Mesendoderm (in vitro differentiated cells): ENCODE results near the gene LGALS7.
"Not testable (repeated sequence)": the region's sequence is repeated elsewhere in the genome, so short reads cannot be mapped to it uniquely, and the experiment has no call there.

Source experiments
- DNase-seq: peaks from one replicate; pipeline ENCODE4 v3.0.0; 2013
- H2AK5ac ChIP-seq: 2 replicates; pipeline ENCODE4 v1.6.1; 2013; ENCODE audit warnings: low read length, inconsistent platforms
- H2BK120ac ChIP-seq: 2 replicates; pipeline ENCODE4 v1.6.1; 2013; ENCODE audit warnings: low read depth, mild to moderate bottlenecking, low read length, moderate library complexity, mixed read lengths
- H2BK15ac ChIP-seq: replicated peaks from 2 replicates; pipeline ENCODE4 v1.6.1; 2013; ENCODE audit warnings: low read depth, mild to moderate bottlenecking, moderate library complexity
- H2BK5ac ChIP-seq: 2 replicates; pipeline ENCODE4 v1.6.1; 2013; ENCODE audit warnings: low read length, inconsistent platforms
- H3K18ac ChIP-seq: 2 replicates; pipeline ENCODE4 v1.6.1; 2013; ENCODE audit warnings: mild to moderate bottlenecking, low read length, mixed read lengths
- H3K23ac ChIP-seq: one replicate; pipeline ENCODE4 v1.6.1; 2013; ENCODE audit warnings: low read length
- H3K27ac ChIP-seq: 2 replicates; pipeline ENCODE4 v1.5.1; 2013; ENCODE audit warnings: low read depth, mild to moderate bottlenecking, inconsistent platforms, low read length, moderate library complexity
- H3K27me3 ChIP-seq: 2 replicates; pipeline ENCODE4 v1.6.1; 2013; ENCODE audit warnings: low read length, control low read depth, mild to moderate bottlenecking, inconsistent platforms; ENCODE audit not compliant: insufficient read depth, poor library complexity
- H3K36me3 ChIP-seq: 2 replicates; pipeline ENCODE4 v1.6.1; 2013; ENCODE audit warnings: low read length, inconsistent platforms; ENCODE audit not compliant: control insufficient read depth, insufficient read depth
- H3K4ac ChIP-seq: one replicate; pipeline ENCODE4 v1.6.1; 2013; ENCODE audit warnings: low read depth, mild to moderate bottlenecking, low read length, moderate library complexity
- H3K4me1 ChIP-seq: 2 replicates; pipeline ENCODE4 v1.6.1; 2013; ENCODE audit warnings: low read depth, low read length, inconsistent platforms; ENCODE audit not compliant: control insufficient read depth
- H3K4me2 ChIP-seq: 2 replicates; pipeline ENCODE4 v1.6.1; 2013; ENCODE audit warnings: low read length
- H3K4me3 ChIP-seq: 2 replicates; pipeline ENCODE4 v1.5.1; 2013; ENCODE audit warnings: mild to moderate bottlenecking, low read length
- H3K56ac ChIP-seq: one replicate; pipeline ENCODE4 v1.6.1; 2013; ENCODE audit warnings: low read length
- H3K79me1 ChIP-seq: 2 replicates; pipeline ENCODE4 v1.6.1; 2013; ENCODE audit warnings: low read length, inconsistent platforms
- H3K79me2 ChIP-seq: 2 replicates; pipeline ENCODE4 v1.6.1; 2013; ENCODE audit warnings: mild to moderate bottlenecking, low read length; ENCODE audit not compliant: control insufficient read depth, insufficient read depth
- H3K9ac ChIP-seq: 2 replicates; pipeline ENCODE4 v1.6.1; 2013; ENCODE audit warnings: low read length, inconsistent platforms
- H4K5ac ChIP-seq: one replicate; pipeline ENCODE4 v1.6.1; 2013; ENCODE audit warnings: low read length
- H4K8ac ChIP-seq: one replicate; pipeline ENCODE4 v1.6.1; 2013; ENCODE audit warnings: low read depth, mild to moderate bottlenecking, control low read depth, low read length, moderate library complexity
- WGBS: extraction: QIAGEN DNeasy Blood & Tissue Kit; methylation state at CpG from one replicate; pipeline ENCODE4 v1.1.7; 2013; ENCODE audit warnings: low lambda C conversion rate, missing lambda C conversion rate; ENCODE audit not compliant: insufficient coverage; ENCODE audit errors: extremely low coverage; 5-methylcytosine and 5-hydroxymethylcytosine counted together

LGALS7 gene

DNA sequence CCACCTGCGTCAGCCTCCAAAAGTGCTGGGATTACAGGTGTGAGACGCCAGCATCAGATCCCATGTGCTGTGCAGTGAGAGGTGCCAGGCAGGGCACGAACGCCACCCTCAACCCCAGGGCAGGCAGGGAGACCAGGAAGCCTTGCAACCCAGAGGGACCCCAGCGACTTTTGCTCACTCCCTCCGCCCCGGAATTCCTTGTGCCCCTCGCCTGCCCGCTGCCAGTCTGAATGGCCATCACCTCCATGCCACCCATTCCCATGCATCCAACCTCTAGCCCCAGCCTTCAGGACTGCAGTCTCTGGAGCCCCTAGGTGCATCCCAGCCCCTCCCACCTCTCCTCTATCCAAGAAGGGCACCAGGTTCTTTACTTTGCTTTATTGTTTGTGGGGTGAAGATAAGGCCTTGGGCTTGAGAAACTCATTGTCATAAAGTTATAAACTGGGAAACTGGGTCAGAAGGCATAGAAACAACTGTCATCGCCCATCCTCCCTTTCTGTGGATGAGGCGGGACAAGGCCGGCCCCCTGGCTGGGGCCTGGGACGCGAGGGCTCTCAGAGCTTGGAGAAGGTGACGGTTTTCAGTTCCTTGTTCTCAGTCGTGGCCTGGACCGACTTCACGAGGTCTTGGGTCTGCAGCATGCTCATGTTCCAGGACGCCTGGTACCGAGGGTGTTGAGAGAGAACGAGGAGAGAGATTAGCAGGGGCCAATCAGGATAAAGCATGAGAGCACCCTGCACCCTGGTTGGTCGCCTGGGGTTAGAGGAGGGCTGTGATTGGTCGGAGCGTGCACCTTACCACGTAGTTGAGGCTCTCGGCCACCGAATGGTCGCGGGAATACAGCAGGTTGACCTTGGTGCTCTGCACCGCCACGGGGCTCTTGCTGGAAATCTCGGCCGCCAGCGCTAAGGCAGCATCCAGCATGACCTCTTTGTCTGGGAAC, 42.0 kb upstream of the LGALS7 start:
- Histone ChIP-seq H3K27me3 (no peaks in the 10 kb centered on the region), H3K36me3 (no peaks in the 10 kb centered on the region), H4K5ac (no peak overlapping the region), H3K4me1 (no peaks in the 10 kb centered on the region), H3K4ac (no peak overlapping the region), H3K27ac (no peak overlapping the region), H3K9ac (no peak overlapping the region), H3K79me1 (no peaks in the 10 kb centered on the region), H3K18ac (no peak overlapping the region), H3K4me3 (no peak overlapping the region), H2AK5ac (no peak overlapping the region), H3K79me2 (no peaks in the 10 kb centered on the region), H4K8ac (no peak overlapping the region), H2BK5ac (no peak overlapping the region), H3K56ac (no peak overlapping the region), H3K4me2 (no peak overlapping the region), H2BK120ac (no peak overlapping the region), H3K23ac (no peak overlapping the region), H2BK15ac (no peak overlapping the region)
- no peak for DNase-seq
- WGBS: no CpG with 5 or more reads among the region's 34 CpGs

DNA sequence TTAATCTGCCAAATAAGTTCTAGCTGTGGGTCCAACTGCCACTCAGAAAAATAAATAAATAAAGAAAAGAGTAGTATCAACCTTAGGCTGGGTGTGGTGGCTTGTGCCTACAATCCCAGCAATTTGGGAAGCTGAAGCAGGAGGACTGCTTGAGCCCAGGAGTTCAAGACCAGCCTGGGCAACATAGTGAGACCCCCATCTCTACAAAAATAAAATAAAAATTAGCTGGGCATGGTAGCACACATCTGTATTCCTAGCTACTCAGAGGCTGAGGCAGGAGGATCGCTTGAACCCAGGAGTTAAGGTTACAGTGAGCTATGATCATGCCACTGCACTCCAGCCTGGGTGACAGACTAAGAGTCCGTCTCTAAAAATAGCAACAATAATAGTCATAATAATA, 40.6 kb upstream of the LGALS7 start:
- H3K56ac ChIP-seq, H2BK15ac ChIP-seq, H2BK5ac ChIP-seq, H4K8ac ChIP-seq, H3K79me1 ChIP-seq, DNase-seq, H3K4ac ChIP-seq, H2AK5ac ChIP-seq, H3K23ac ChIP-seq, H3K4me2 ChIP-seq, H3K27me3 ChIP-seq, H3K18ac ChIP-seq, H2BK120ac ChIP-seq, H3K4me3 ChIP-seq, H3K36me3 ChIP-seq, H3K79me2 ChIP-seq, H3K4me1 ChIP-seq, H3K27ac ChIP-seq, H4K5ac ChIP-seq, H3K9ac ChIP-seq: not testable (repeated sequence)
- no CpG with 5 or more reads among the region's 2 CpGs for WGBS

DNA sequence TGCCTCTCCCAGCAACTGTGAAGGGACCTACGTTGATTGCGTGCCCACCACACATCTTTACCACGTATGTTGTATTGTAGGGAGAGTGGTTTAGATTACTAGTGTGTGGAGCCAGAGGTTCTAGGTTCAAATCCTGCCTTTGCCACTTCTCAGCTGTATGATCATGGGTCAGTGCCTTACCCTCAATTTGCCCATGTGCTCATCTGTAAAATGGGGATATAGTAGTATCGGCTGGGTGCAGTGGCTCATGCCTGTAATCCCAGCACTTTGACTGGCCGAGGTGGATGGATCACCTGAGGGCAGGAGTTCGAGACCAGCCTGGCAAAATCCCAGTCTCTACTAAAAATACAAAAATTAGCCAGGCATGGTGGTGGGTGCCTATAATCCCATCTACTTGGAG, 40.0 kb upstream of the LGALS7 start:
- H3K23ac ChIP-seq: no peak overlapping the region
- no peak overlapping the region for H3K18ac ChIP-seq
- no peaks in the 10 kb centered on the region for H3K36me3 ChIP-seq
- no peak overlapping the region for H4K5ac ChIP-seq
- no peak overlapping the region for H3K56ac ChIP-seq
- no peak overlapping the region for H2AK5ac ChIP-seq
- DNase-seq: no peak
- no peak overlapping the region for H2BK15ac ChIP-seq
- H3K9ac ChIP-seq: no peak overlapping the region
- H3K79me1 ChIP-seq: no peaks in the 10 kb centered on the region
- no peak overlapping the region for H2BK120ac ChIP-seq
- H4K8ac ChIP-seq: no peak overlapping the region
- H3K4ac ChIP-seq: no peak overlapping the region
- H3K79me2 ChIP-seq: no peaks in the 10 kb centered on the region
- H3K4me3 ChIP-seq: no peak overlapping the region
- H3K4me1 ChIP-seq: no peaks in the 10 kb centered on the region
- no peak overlapping the region for H3K27ac ChIP-seq
- H2BK5ac ChIP-seq: no peak overlapping the region
- no CpG with 5 or more reads among the region's 6 CpGs for WGBS
- H3K4me2 ChIP-seq: no peak overlapping the region
- H3K27me3 ChIP-seq: no peaks in the 10 kb centered on the region

DNA sequence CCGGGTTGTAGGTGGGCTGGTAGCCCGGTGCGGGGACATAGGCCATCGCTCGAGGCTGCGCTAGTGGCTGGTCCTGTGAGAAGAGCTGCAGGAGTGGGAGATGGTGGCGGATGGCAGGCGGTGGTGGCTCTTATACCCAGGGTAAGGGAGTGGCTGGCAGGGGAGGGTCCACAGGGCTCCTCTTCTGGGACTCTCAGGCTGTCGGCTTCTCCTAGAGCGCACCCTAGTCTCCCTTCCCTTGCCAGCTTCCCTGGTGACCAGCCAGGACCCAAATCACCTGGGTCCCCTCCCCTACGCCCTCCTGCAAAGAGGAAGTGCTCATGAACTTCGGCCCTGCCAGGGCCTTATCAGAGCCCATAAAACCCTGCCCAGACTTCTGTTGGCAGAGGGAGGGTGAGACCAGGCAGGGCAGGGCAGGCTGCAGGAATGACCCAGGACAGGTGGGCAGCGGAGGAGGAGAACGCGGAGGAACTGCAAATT, 39.6 kb upstream of the LGALS7 start, which contains the start of gene LGALS4:
Gene LGALS4, minus strand, starts transcription at position 105 of the 480 bp plus-strand sequence. Its CDS starts 59 bp downstream, at position 46.
- Histone ChIP-seq H2BK15ac (no peak within 1 kb of the TSS), H4K5ac (no peak within 1 kb of the TSS), H3K4me3 (no peak within 1 kb of the TSS), H3K27ac (no peak within 1 kb of the TSS), H3K79me1 (no peaks in the 10 kb centered on the region), H3K18ac (no peak within 1 kb of the TSS), H3K9ac (no peak within 1 kb of the TSS), H3K23ac (no peak within 1 kb of the TSS), H3K4me2 (no peak within 1 kb of the TSS), H3K36me3 (no peaks in the 10 kb centered on the region), H3K27me3 (no peaks in the 10 kb centered on the region), H3K79me2 (no peaks in the 10 kb centered on the region), H3K4ac (no peak within 1 kb of the TSS), H2BK5ac (no peak within 1 kb of the TSS), H3K56ac (no peak within 1 kb of the TSS), H2BK120ac (no peak within 1 kb of the TSS), H2AK5ac (no peak within 1 kb of the TSS), H3K4me1 (no peaks in the 10 kb centered on the region), H4K8ac (no peak within 1 kb of the TSS)
- no CpG with 5 or more reads among the region's 15 CpGs for WGBS
- no peak for DNase-seq

DNA sequence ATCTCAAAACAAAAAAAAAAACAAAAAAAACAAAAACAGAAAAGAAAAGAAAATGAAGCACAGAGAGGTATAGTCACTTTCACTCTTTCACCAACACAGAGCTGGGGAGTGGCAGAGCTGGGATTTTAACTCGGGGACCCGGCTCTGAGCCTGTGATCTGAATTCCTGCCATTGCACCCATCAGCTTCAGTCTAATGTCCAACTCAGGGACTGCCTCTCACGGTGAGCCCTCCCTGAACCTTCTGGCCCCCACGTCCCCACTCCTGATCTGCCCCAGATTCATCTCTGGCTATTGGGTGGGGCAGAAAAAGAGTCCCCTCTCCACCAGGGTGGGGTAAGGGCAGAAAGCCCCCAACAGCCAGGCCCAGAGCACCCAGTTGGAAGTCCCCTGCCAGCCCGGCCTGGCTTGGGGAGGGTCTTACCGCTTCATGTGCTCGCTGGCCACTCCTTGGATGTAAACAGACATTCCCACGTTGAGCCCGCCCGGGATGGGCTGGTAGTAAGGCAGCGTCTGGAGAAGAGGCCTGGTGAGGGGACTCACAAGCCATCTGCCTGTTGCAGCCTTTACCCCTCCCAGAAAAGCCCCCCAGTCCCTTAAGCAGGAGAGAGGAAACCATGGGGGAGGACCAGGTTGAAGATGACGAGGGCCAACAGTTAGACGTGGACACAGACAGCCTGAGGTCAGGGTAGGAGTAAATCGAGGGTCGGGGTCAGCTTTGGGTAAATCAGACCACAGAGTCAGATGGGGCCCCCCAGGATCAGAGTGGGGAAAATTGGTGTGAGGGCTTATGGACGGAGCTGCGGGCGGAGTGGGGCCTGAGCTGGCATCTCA, 38.9 kb upstream of the LGALS7 start:
- no peak overlapping the region for H3K56ac ChIP-seq
- no peak overlapping the region for H3K23ac ChIP-seq
- H3K79me1 ChIP-seq: no peaks in the 10 kb centered on the region
- H2BK120ac ChIP-seq: no peak overlapping the region
- H3K18ac ChIP-seq: no peak overlapping the region
- H4K8ac ChIP-seq: no peak overlapping the region
- no CpG with 5 or more reads among the region's 18 CpGs for WGBS
- no peak overlapping the region for H2AK5ac ChIP-seq
- H4K5ac ChIP-seq: no peak overlapping the region
- no peak overlapping the region for H3K27ac ChIP-seq
- H3K4me2 ChIP-seq: no peak overlapping the region
- no peak for DNase-seq
- no peak overlapping the region for H2BK15ac ChIP-seq
- no peaks in the 10 kb centered on the region for H3K36me3 ChIP-seq
- no peaks in the 10 kb centered on the region for H3K4me1 ChIP-seq
- H3K9ac ChIP-seq: no peak overlapping the region
- no peak overlapping the region for H3K4me3 ChIP-seq
- no peak overlapping the region for H2BK5ac ChIP-seq
- H3K27me3 ChIP-seq: no peaks in the 10 kb centered on the region
- H3K4ac ChIP-seq: no peak overlapping the region
- no peaks in the 10 kb centered on the region for H3K79me2 ChIP-seq
